GM19452 (cell line): ENCODE data around the gene OAS3.

ENCODE experiments used
- ATAC-seq: cut with Tn5 transposase; IDR thresholded peaks from one replicate; pipeline ENCODE4 v1.9.1; 2021; ENCODE audit not compliant: unreplicated experiment

The OAS3 gene

GRCh38 chr12:113014565-113014964, 76.3 kb downstream of the OAS3 start:
- ATAC-seq: no peak

DNA sequence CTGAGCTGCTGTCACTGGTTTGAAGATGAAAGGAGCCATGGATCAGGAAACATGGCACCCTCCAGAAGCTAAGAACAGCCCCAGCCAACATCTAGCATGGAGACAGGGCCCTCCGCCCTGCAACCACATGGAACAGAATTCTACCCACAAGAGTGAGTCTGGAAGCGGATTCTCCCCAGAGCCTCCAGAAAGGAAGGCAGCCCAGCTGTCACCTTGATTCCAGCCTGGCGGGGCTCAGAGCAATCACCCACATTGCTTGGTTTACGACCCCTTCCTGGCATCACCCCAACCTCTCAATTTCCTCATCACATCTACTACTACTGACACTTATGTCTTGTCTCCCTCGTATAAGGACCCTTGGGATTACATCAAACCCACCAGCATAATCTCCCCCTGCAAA, 78.5 kb downstream of the OAS3 start:
- ATAC-seq: no peak

DNA sequence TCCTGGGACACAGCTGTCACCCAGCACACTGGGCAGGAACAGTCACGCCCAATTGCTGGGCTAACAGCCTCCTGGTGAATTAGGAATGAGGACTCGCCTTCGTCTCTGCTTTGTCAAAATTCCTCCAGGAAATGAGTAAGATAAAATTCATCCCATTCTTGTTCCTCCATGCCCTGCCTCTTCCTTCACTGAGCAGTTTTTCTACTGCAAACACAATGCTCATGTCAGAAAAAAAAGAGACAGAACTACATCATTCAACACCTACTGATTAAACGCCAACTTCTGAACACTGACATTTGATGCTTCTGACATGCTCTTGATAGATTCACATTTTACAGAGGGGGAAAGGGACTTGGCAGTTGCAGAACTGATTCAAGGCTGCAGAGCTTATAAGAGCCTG, 80.8 kb downstream of the OAS3 start:
- ATAC-seq: no peak

- ATAC-seq: no peak
These were observed 83.2 kb downstream of the OAS3 start for GRCh38 chr12:113021500-113021899.
